ENCODE results near the gene IFT122. TPM values are rescaled to one million over a fixed set of nuclear protein-coding genes. Genes with fewer than 3 reads are reported as not detected.
A peak's percentile ranks its signal among the peaks of the same experiment; 100 is the strongest.

The IFT122 gene
- total and polyA plus RNA-seq, 2 of the 4 experiments (the other 2 are of a cell fraction): 16.8 to 28.0 TPM

- Histone ChIP-seq H3K14ac (replicated peaks; ENCODE audit: low read depth, low read length) (no peak overlapping the region), H4K5ac (ENCODE audit: low read depth, low read length) (no peak overlapping the region), H4K20me1 (ENCODE audit: insufficient read depth, low read length) (no peaks in the 10 kb centered on the region), H3K27ac (ENCODE audit: insufficient read depth, low read length) (no peak overlapping the region), H3K79me1 (ENCODE audit: low read depth in 1 of 2, low read length in 2 of 2) (no peaks in the 10 kb centered on the region; a peak in 1 of 4 replicates), H3K9me3 (ENCODE audit: control insufficient read depth, insufficient read depth, low read length) (no peaks in the 10 kb centered on the region), H3K23ac (ENCODE audit: low read depth, low read length) (no peak overlapping the region), H3K56ac (ENCODE audit: extremely low read depth, insufficient read depth, low read length) (no peak overlapping the region), H2BK15ac (ENCODE audit: low read depth, low read length) (no peak overlapping the region), H3K36me3 (ENCODE audit: control insufficient read depth, insufficient read depth, low read length) (peaks cover 41% of the 10 kb centered on the region), H3K9me1 (ENCODE audit: insufficient read depth, low read length) (no peaks in the 10 kb centered on the region), H4K91ac (ENCODE audit: insufficient read depth, low read depth, low read length) (no peak overlapping the region), H3K4me2 (ENCODE audit: low read depth, low read length) (no peak overlapping the region), H3K4me3 (ENCODE audit: insufficient read depth, low read depth, low read length) (no peak overlapping the region), H2BK20ac (ENCODE audit: low read depth, low read length) (no peak overlapping the region), H2AK5ac (ENCODE audit: low read depth, low read length) (no peak overlapping the region), H2AK9ac (replicated peaks; ENCODE audit: low read depth, low read length, poor library complexity) (no peak overlapping the region), H3K18ac (ENCODE audit: low read depth, low read length) (no peak overlapping the region), H3K9ac (ENCODE audit: low read depth, low read length) (no peak overlapping the region), H2AFZ (replicated peaks; ENCODE audit: low read length, poor library complexity) (peak overlapping the region; percentile 10), H3K27me3 (ENCODE audit: control insufficient read depth, insufficient read depth, low read length) (no peaks in the 10 kb centered on the region), H4K8ac (ENCODE audit: low read depth in 2 of 2, low read length in 2 of 2) (no peak overlapping the region), H3K4ac (ENCODE audit: low read depth, low read length) (no peak overlapping the region), H2BK5ac (ENCODE audit: low read depth, low read length, poor library complexity, severe bottlenecking) (no peak overlapping the region), H3K4me1 (ENCODE audit: control insufficient read depth, insufficient read depth, low read length) (no peaks in the 10 kb centered on the region; the same call in 1 of the 2 replicates), H2BK120ac (ENCODE audit: low read depth, low read length) (no peak overlapping the region)
- in situ Hi-C loops (cut with MboI; ENCODE audit: low sequenced_read_pairs): no loop called here
- intact Hi-C loops (cut with micrococcal nuclease): no loop called here
- dilution Hi-C loops (cut with HindIII; ENCODE audit: low sequenced_read_pairs, unreplicated experiment): no loop called here
- POLR2A ChIA-PET (ENCODE audit: unreplicated experiment): no interaction called here
- ATAC-seq (ENCODE audit: low read depth) (no peak), DNase-seq (no peak)
- BruUV-seq (replicated peaks): no TSS peak
- CTCF ChIA-PET: no interaction called here
- TF ChIP-seq RFX5 (IDR thresholded peaks at IDR 0.05; ENCODE audit: low read depth, low read length) (no peak), USF2 (IDR thresholded peaks at IDR 0.05; ENCODE audit: low read depth, low read length) (no peak), MAZ (IDR thresholded peaks at IDR 0.05; ENCODE audit: borderline replicate concordance, low read depth, low read length) (no peak), CHD1 (IDR thresholded peaks at IDR 0.05; ENCODE audit: low read depth, low read length) (no peak), FOS (IDR thresholded peaks at IDR 0.05; ENCODE audit: low read depth, low read length) (no peak), MAFK (IDR thresholded peaks at IDR 0.05; ENCODE audit: low read depth, low read length) (no peak), SMC3 (IDR thresholded peaks at IDR 0.05; ENCODE audit: low read depth, low read length) (no peak), RCOR1 (IDR thresholded peaks at IDR 0.05; ENCODE audit: insufficient replicate concordance, low read length) (no peak), MXI1 (IDR thresholded peaks at IDR 0.05; ENCODE audit: borderline replicate concordance, low read depth, low read length) (no peak), POLR2A (IDR thresholded peaks at IDR 0.05; ENCODE audit: low read depth, low read length) (no peak)
- TF ChIP-seq, protein P1, sequence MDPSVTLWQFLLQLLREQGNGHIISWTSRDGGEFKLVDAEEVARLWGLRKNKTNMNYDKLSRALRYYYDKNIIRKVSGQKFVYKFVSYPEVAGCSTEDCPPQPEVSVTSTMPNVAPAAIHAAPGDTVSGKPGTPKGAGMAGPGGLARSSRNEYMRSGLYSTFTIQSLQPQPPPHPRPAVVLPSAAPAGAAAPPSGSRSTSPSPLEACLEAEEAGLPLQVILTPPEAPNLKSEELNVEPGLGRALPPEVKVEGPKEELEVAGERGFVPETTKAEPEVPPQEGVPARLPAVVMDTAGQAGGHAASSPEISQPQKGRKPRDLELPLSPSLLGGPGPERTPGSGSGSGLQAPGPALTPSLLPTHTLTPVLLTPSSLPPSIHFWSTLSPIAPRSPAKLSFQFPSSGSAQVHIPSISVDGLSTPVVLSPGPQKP (IDR thresholded peaks at IDR 0.05; ENCODE audit: borderline replicate concordance, low read depth, low read length): no peak
- TF ChIP-seq, protein P2, sequence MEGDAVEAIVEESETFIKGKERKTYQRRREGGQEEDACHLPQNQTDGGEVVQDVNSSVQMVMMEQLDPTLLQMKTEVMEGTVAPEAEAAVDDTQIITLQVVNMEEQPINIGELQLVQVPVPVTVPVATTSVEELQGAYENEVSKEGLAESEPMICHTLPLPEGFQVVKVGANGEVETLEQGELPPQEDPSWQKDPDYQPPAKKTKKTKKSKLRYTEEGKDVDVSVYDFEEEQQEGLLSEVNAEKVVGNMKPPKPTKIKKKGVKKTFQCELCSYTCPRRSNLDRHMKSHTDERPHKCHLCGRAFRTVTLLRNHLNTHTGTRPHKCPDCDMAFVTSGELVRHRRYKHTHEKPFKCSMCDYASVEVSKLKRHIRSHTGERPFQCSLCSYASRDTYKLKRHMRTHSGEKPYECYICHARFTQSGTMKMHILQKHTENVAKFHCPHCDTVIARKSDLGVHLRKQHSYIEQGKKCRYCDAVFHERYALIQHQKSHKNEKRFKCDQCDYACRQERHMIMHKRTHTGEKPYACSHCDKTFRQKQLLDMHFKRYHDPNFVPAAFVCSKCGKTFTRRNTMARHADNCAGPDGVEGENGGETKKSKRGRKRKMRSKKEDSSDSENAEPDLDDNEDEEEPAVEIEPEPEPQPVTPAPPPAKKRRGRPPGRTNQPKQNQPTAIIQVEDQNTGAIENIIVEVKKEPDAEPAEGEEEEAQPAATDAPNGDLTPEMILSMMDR (conservative IDR thresholded peaks at IDR 0.05; ENCODE audit: low read depth, low read length): no peak
- 100% methylated on average over 3 of the region's 7 CpGs; no CpG with 5 or more reads in 1 of the 2 experiments for WGBS, 2 experiments (ENCODE audit: extremely low coverage in 2 of 2, insufficient read length in 1 of 2)
These were observed 129.8 kb downstream of the IFT122 start for GRCh38 chr3:129569856-129570255.

Measured in IMR-90 (cell line).